Activated CD4-positive, alpha-beta T cell treated with anti-CD3 and anti-CD28 coated beads, Interleukin-2, amount 10 ng/mL, durations not matched to agents 7 days and 5 days (primary cell): ENCODE measurements around the gene NVL. TPM values are rescaled to one million over a fixed set of nuclear protein-coding genes. Genes with fewer than 3 reads are reported as not detected.
A peak's percentile ranks its signal among the peaks of the same experiment; 100 is the strongest.

ENCODE experiments used
- CTCF ChIA-PET: fragments of 350-600 bp; sonication (Branson Sonifier 250); formaldehyde crosslinking; loops from one replicate; lab custom pipeline; 2021; ENCODE audit warnings: antibody characterized with exemption; lab: Charles Lee
- POLR2A ChIA-PET: fragments of 350-600 bp; sonication (Branson Sonifier 250); formaldehyde crosslinking; loops from one replicate; lab custom pipeline; 2021; ENCODE audit warnings: antibody characterized with exemption; lab: Charles Lee
- DNase-seq: peaks from one replicate; pipeline ENCODE4 v3.0.0-alpha.2; 2020
- H3K27ac Mint-ChIP-seq: one replicate; pipeline ENCODE4 v1.8.0; 2021; ENCODE audit warnings: mild to moderate bottlenecking, moderate library complexity, mixed read lengths
- H3K27me3 Mint-ChIP-seq: one replicate; pipeline ENCODE4 v1.8.0; 2021; ENCODE audit warnings: mixed read lengths
- H3K36me3 Mint-ChIP-seq: one replicate; pipeline ENCODE4 v1.8.0; 2021; ENCODE audit warnings: low read depth, mixed read lengths
- H3K4me1 Mint-ChIP-seq: one replicate; pipeline ENCODE4 v1.8.0; 2021; ENCODE audit warnings: mixed read lengths
- H3K4me3 Mint-ChIP-seq: one replicate; pipeline ENCODE4 v1.8.0; 2021; ENCODE audit warnings: mild to moderate bottlenecking, moderate library complexity, mixed read lengths
- H3K9me3 Mint-ChIP-seq: one replicate; pipeline ENCODE4 v1.8.0; 2021; ENCODE audit warnings: mixed read lengths
- total RNA-seq, 2 experiments: library from RNA; stranded (reverse); gene quantifications; one replicate each; pipeline ENCODE4 v1.2.3, GENCODE V29; 2021

The NVL gene
- total RNA-seq, 2 experiments from 2014 or later: 41.6 to 43.5 TPM

GRCh38 chr1:224266915-224267856 is 62.8 kb downstream of the NVL start:
- Mint-ChIP-seq H3K4me1 (peaks cover 43% of the 10 kb centered on the region), H3K9me3 (peaks cover 6% of the 10 kb centered on the region), H3K27ac (peak overlapping the region; percentile 75), H3K27me3 (no peaks in the 10 kb centered on the region), H3K36me3 (peaks cover 49% of the 10 kb centered on the region), H3K4me3 (no peak overlapping the region)
- ChIA-PET POLR2A (no interaction called here), CTCF (interaction anchor here (0.7 to 2.3 kb wide), 6 partner anchors 18 to 205 kb away, joined by 3 to 6 read pairs (median 4); no protein-coding TSS in a partner anchor)
- DNase-seq: no peak

GRCh38 chr1:224266105-224266914 is 63.7 kb downstream of the NVL start:
- no peak for DNase-seq
- H3K4me3 Mint-ChIP-seq: no peak overlapping the region
- peaks cover 49% of the 10 kb centered on the region for H3K36me3 Mint-ChIP-seq
- POLR2A ChIA-PET: no interaction called here
- CTCF ChIA-PET: interaction anchor here (1.3 to 2.3 kb wide), 2 partner anchors 17 to 28 kb away, joined by 3 to 6 read pairs; no protein-coding TSS in a partner anchor
- peak overlapping the region; percentile 75 for H3K27ac Mint-ChIP-seq
- peaks cover 7% of the 10 kb centered on the region for H3K9me3 Mint-ChIP-seq
- no peaks in the 10 kb centered on the region for H3K27me3 Mint-ChIP-seq
- peaks cover 51% of the 10 kb centered on the region for H3K4me1 Mint-ChIP-seq

GRCh38 chr1:224264321-224264720 is 65.7 kb downstream of the NVL start:
- Mint-ChIP-seq H3K36me3 (peaks cover 44% of the 10 kb centered on the region), H3K27me3 (no peaks in the 10 kb centered on the region), H3K4me3 (no peak overlapping the region), H3K9me3 (peaks cover 7% of the 10 kb centered on the region), H3K4me1 (peaks cover 57% of the 10 kb centered on the region), H3K27ac (no peak overlapping the region)
- POLR2A ChIA-PET: interaction anchor here (0.8 kb wide), 1 partner anchor 65 kb away, joined by 3 read pairs; the partner anchor contains the start of gene NVL
- CTCF ChIA-PET: interaction anchor here (0.6 to 1.2 kb wide), 2 partner anchors 15 to 121 kb away, joined by 3 read pairs; no protein-coding TSS in a partner anchor
- no peak for DNase-seq

- peaks cover 51% of the 10 kb centered on the region for H3K4me1 Mint-ChIP-seq
- CTCF ChIA-PET: interaction anchor here (0.5 to 0.6 kb wide), 2 partner anchors 50 to 179 kb away, joined by 3 to 4 read pairs; no protein-coding TSS in a partner anchor
- peak overlapping the region; percentile 77 for H3K27ac Mint-ChIP-seq
- H3K9me3 Mint-ChIP-seq: peaks cover 7% of the 10 kb centered on the region
- POLR2A ChIA-PET: no interaction called here
- H3K27me3 Mint-ChIP-seq: no peaks in the 10 kb centered on the region
- peak overlapping the region; percentile 14 for H3K4me3 Mint-ChIP-seq
- peaks cover 40% of the 10 kb centered on the region for H3K36me3 Mint-ChIP-seq
- no peak for DNase-seq
These were observed 67.5 kb downstream of the NVL start for GRCh38 chr1:224262373-224263054.

- Mint-ChIP-seq H3K27me3 (no peaks in the 10 kb centered on the region), H3K4me1 (peaks cover 38% of the 10 kb centered on the region), H3K36me3 (peaks cover 29% of the 10 kb centered on the region), H3K9me3 (peaks cover 7% of the 10 kb centered on the region), H3K27ac (no peak overlapping the region), H3K4me3 (no peak overlapping the region)
- CTCF ChIA-PET: interaction anchor here (0.5 kb wide), 1 partner anchor 114 kb away, joined by 3 read pairs; no protein-coding TSS in a partner anchor
- POLR2A ChIA-PET: no interaction called here
- no peak for DNase-seq
These were observed 70.0 kb downstream of the NVL start for GRCh38 chr1:224259986-224260385.

- H3K4me1 Mint-ChIP-seq: peaks cover 30% of the 10 kb centered on the region
- no peak overlapping the region for H3K27ac Mint-ChIP-seq
- ChIA-PET CTCF (interaction anchor here (0.6 kb wide), 1 partner anchor 14 kb away, joined by 3 read pairs; no protein-coding TSS in a partner anchor), POLR2A (no interaction called here)
- H3K9me3 Mint-ChIP-seq: peaks cover 7% of the 10 kb centered on the region
- H3K27me3 Mint-ChIP-seq: no peaks in the 10 kb centered on the region
- no peak for DNase-seq
- no peak overlapping the region for H3K4me3 Mint-ChIP-seq
- H3K36me3 Mint-ChIP-seq: peaks cover 22% of the 10 kb centered on the region
These were observed 71.6 kb downstream of the NVL start for GRCh38 chr1:224258351-224258750.

GRCh38 chr1:224256640-224257039 is 73.3 kb downstream of the NVL start:
- peaks cover 12% of the 10 kb centered on the region for H3K36me3 Mint-ChIP-seq
- H3K4me3 Mint-ChIP-seq: no peak overlapping the region
- no peak for DNase-seq
- no peaks in the 10 kb centered on the region for H3K9me3 Mint-ChIP-seq
- H3K27me3 Mint-ChIP-seq: no peaks in the 10 kb centered on the region
- peaks cover 13% of the 10 kb centered on the region for H3K4me1 Mint-ChIP-seq
- POLR2A ChIA-PET: no interaction called here
- CTCF ChIA-PET: interaction anchor here (0.7 kb wide), 1 partner anchor 596 kb away, joined by 3 read pairs; no protein-coding TSS in a partner anchor
- H3K27ac Mint-ChIP-seq: no peak overlapping the region

GRCh38 chr1:224253721-224254120 is 76.3 kb downstream of the NVL start:
- ChIA-PET POLR2A (no interaction called here), CTCF (interaction anchor here (0.6 kb wide), 1 partner anchor 43 kb away, joined by 4 read pairs; no protein-coding TSS in a partner anchor)
- Mint-ChIP-seq H3K9me3 (no peaks in the 10 kb centered on the region), H3K36me3 (peaks cover 18% of the 10 kb centered on the region), H3K4me1 (peaks cover 4% of the 10 kb centered on the region), H3K4me3 (no peak overlapping the region), H3K27me3 (no peaks in the 10 kb centered on the region), H3K27ac (no peak overlapping the region)
- DNase-seq: no peak

GRCh38 chr1:224252479-224252878 is 77.5 kb downstream of the NVL start:
- no peak for DNase-seq
- no peaks in the 10 kb centered on the region for H3K27me3 Mint-ChIP-seq
- H3K4me3 Mint-ChIP-seq: no peak overlapping the region
- no peaks in the 10 kb centered on the region for H3K9me3 Mint-ChIP-seq
- H3K36me3 Mint-ChIP-seq: peaks cover 23% of the 10 kb centered on the region
- ChIA-PET POLR2A (no interaction called here), CTCF (interaction anchor here (0.6 to 1.2 kb wide), 2 partner anchors 14 to 278 kb away, joined by 3 read pairs; no protein-coding TSS in a partner anchor)
- H3K27ac Mint-ChIP-seq: no peak overlapping the region
- H3K4me1 Mint-ChIP-seq: peaks cover 4% of the 10 kb centered on the region

- Mint-ChIP-seq H3K36me3 (peaks cover 19% of the 10 kb centered on the region), H3K27me3 (no peaks in the 10 kb centered on the region), H3K4me3 (no peak overlapping the region), H3K4me1 (peaks cover 3% of the 10 kb centered on the region), H3K27ac (no peak overlapping the region), H3K9me3 (no peaks in the 10 kb centered on the region)
- ChIA-PET CTCF (interaction anchor here (0.6 to 1.2 kb wide), 2 partner anchors 13 to 469 kb away, joined by 3 to 5 read pairs; no protein-coding TSS in a partner anchor), POLR2A (no interaction called here)
- no peak for DNase-seq
These were observed 78.2 kb downstream of the NVL start for GRCh38 chr1:224251741-224252146.

- peak; percentile 49 for DNase-seq
- peaks cover 38% of the 10 kb centered on the region for H3K36me3 Mint-ChIP-seq
- peak overlapping the region; percentile 51 for H3K4me3 Mint-ChIP-seq
- H3K27ac Mint-ChIP-seq: peak overlapping the region; percentile 98
- POLR2A ChIA-PET: no interaction called here
- peaks cover 20% of the 10 kb centered on the region for H3K4me1 Mint-ChIP-seq
- no peaks in the 10 kb centered on the region for H3K9me3 Mint-ChIP-seq
- H3K27me3 Mint-ChIP-seq: no peaks in the 10 kb centered on the region
- CTCF ChIA-PET: interaction anchor here (0.7 kb wide), 1 partner anchor 509 kb away, joined by 3 read pairs; no protein-coding TSS in a partner anchor
These were observed 84.8 kb downstream of the NVL start for GRCh38 chr1:224245188-224245587.
